Heart right ventricle (tissue), 16 donors: ENCODE measurements around the gene UBE2QL1. TPM values are rescaled to one million over a fixed set of nuclear protein-coding genes. Genes with fewer than 3 reads are reported as not detected.

Source experiments
- ATAC-seq, 8 donors: fragments of 200-7000 bp; cut with Tn5 transposase; one replicate each; pipeline ENCODE4 v1.9.1; 2020; ENCODE audit warnings: mild to moderate bottlenecking in 8 of 8, moderate library complexity in 8 of 8, moderate number of reproducible peaks in 1 of 8
- DNase-seq, 2 donors: peaks; one replicate each; pipeline ENCODE4 v3.0.0-alpha.2; 2020
- H3K27ac ChIP-seq, 10 donors: fragments of 200-600 bp; sonication (generic) in 2 of 10; one replicate each; pipeline versions ENCODE4 v1.5.0 to v1.8.0; 2020 to 2022; ENCODE audit warnings: mild to moderate bottlenecking in 3 of 10
- H3K27me3 ChIP-seq, 7 donors: fragments of 200-600 bp; one replicate each; pipeline ENCODE4 v1.8.0; 2021 to 2022; ENCODE audit warnings: mild to moderate bottlenecking in 2 of 7
- H3K36me3 ChIP-seq, 9 donors: fragments of 200-600 bp; sonication (generic) in 1 of 9; one replicate each; pipeline versions ENCODE4 v1.5.0 to v1.8.0; 2020 to 2022; ENCODE audit warnings: mild to moderate bottlenecking in 2 of 9
- H3K4me1 ChIP-seq, 9 donors: fragments of 200-600 bp; sonication (generic) in 1 of 9; one replicate each; pipeline versions ENCODE4 v1.5.0 to v1.8.0; 2020 to 2022; ENCODE audit warnings: mild to moderate bottlenecking in 4 of 9
- H3K4me3 ChIP-seq, 10 donors: fragments of 200-600 bp; sonication (generic) in 2 of 10; one replicate each; pipeline versions ENCODE4 v1.5.0 to v1.8.0; 2020 to 2022; ENCODE audit warnings: mild to moderate bottlenecking in 7 of 10, moderate library complexity in 2 of 10
- H3K9me3 ChIP-seq, 11 donors: fragments of 200-600 bp in 10 of 11; sonication (generic) in 2 of 11; one replicate each; pipeline versions ENCODE4 v1.5.0 to v1.8.0; 2013 to 2022; ENCODE audit warnings: mild to moderate bottlenecking in 2 of 11, control low read depth in 1 of 11, moderate library complexity in 1 of 11
- WGBS, 2 donors: extraction: QIAGEN DNeasy Blood & Tissue Kit; methylation state at CpG; one replicate each; pipeline ENCODE4 v1.1.7; 2013; ENCODE audit warnings: inconsistent platforms in 1 of 2; 5-methylcytosine and 5-hydroxymethylcytosine counted together
- intact Hi-C, 10 donors: fragments of 100-400 bp; cut with DNase I; formaldehyde crosslinking; loops; one replicate each; pipeline versions ENCODE4 v1.11.1 to v1.14.2; 2022
- polyA plus RNA-seq, 2 donors: library from polyadenylated mRNA; stranded (reverse); fragments of 200-250 nt; gene quantifications; one replicate each; pipeline ENCODE4 v1.2.3, GENCODE V29; 2013
- total RNA-seq, 10 donors: library from RNA; stranded (reverse); fragmentation: NEBNext Ultra II Directional in 3 of 10; extraction: Animal tissue kit (Norgen Biotek cat#: 25700) in 3 of 10; gene quantifications; one replicate each; pipeline versions ENCODE4 v1.2.1 to v1.2.4, GENCODE V29; 2021 to 2023
- TF ChIP-seq, protein P1 (sequence below), 9 donors: fragments of 200-600 bp; sonication (generic) in 2 of 9; IDR thresholded peaks; one replicate each; pipeline versions ENCODE4 v1.5.0 to v1.8.0; 2021 to 2022; ENCODE audit warnings: antibody characterized with exemption in 9 of 9, mild to moderate bottlenecking in 5 of 9, moderate library complexity in 1 of 9
- donor health status: Arrhythmogenic right ventricular cardiomyopathy.
- donor health status: ischemic (EF 13 %, LVEDD 7.1; RV severe dilation, severe dysfunction).
- donor health status: healthy with polysubstance abuse.
- donor health status: DM: no; HTN: yes; CAD: no.
- donor health status: DM: no; HTN: no; CAD: no.
- donor health status: ischemic (EF 25% LVEDD 6.9; RV normal size, moderate dysfunction).
- donor health status: ischemic (EF 25% LVEDD 5.7; RV mildly dilated, moderate dysfunction).
- donor health status: healthy.
- donor health status: DM: yes; HTN: yes; CAD: no.
- donor health status: Ischemic cardiomyopathy.
- donor health status: ischemic (EF 35%, LVEDD 5.7; RV mildly dilated, moderate dysfunction).
- donor health status: nonischemic (EF 11% LVEDD 7.7; RV severe dilation, severe dysfunction).
- donor health status: DM: yes; HTN: yes; CAD: no.
- donor health status: PGD.
- donor health status: ischemic (EF 29% LVEDD 5.4; RV normal size, mild dysfunction).
- donor health status: nonischemic (EF 23%, LVEDD 6.1; RV moderate dilation, normal function).

UBE2QL1 gene
- total and polyA plus RNA-seq, 12 donors = 8.9 to 26.3 (median 18.1) TPM

DNA sequence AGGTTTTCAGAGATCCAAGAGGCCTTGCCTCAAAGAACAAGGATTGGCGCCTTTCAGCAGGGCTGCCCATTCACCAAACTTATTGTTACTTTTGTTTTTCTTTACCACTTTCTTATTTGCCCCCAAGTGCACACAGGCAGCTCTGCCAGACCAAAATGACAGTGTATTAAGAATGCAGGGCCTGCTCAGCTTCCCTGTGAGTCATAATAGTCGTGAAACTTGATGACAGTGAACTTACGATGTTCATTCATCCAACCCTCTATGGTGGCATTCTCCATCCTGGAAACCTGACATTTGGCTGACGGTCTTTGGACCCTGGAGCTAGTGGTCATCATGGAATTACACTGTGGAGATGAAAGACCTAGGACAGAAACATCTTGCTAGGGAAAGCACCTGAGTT is 44.3 kb downstream of the UBE2QL1 start:
- H3K27me3 ChIP-seq = peaks cover 0 to 3% (median 0%) of the 10 kb centered on the region in 7 donors
- no peak overlapping the region for H3K27ac ChIP-seq
- peaks cover 0 to 38% (median 7%) of the 10 kb centered on the region in 9 donors for H3K4me1 ChIP-seq
- DNase-seq (no peak), ATAC-seq (no peak)
- H3K4me3 ChIP-seq = no peak overlapping the region
- TF ChIP-seq, protein P1, sequence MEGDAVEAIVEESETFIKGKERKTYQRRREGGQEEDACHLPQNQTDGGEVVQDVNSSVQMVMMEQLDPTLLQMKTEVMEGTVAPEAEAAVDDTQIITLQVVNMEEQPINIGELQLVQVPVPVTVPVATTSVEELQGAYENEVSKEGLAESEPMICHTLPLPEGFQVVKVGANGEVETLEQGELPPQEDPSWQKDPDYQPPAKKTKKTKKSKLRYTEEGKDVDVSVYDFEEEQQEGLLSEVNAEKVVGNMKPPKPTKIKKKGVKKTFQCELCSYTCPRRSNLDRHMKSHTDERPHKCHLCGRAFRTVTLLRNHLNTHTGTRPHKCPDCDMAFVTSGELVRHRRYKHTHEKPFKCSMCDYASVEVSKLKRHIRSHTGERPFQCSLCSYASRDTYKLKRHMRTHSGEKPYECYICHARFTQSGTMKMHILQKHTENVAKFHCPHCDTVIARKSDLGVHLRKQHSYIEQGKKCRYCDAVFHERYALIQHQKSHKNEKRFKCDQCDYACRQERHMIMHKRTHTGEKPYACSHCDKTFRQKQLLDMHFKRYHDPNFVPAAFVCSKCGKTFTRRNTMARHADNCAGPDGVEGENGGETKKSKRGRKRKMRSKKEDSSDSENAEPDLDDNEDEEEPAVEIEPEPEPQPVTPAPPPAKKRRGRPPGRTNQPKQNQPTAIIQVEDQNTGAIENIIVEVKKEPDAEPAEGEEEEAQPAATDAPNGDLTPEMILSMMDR (IDR thresholded peaks at IDR 0.05) = no peak
- H3K9me3 ChIP-seq = no peaks in the 10 kb centered on the region
- WGBS, 2 donors = 82% methylated on average over 4 of the region's 4 CpGs
- peaks cover 0 to 17% (median 0%) of the 10 kb centered on the region in 9 donors for H3K36me3 ChIP-seq
- intact Hi-C loops = no loop called here

DNA sequence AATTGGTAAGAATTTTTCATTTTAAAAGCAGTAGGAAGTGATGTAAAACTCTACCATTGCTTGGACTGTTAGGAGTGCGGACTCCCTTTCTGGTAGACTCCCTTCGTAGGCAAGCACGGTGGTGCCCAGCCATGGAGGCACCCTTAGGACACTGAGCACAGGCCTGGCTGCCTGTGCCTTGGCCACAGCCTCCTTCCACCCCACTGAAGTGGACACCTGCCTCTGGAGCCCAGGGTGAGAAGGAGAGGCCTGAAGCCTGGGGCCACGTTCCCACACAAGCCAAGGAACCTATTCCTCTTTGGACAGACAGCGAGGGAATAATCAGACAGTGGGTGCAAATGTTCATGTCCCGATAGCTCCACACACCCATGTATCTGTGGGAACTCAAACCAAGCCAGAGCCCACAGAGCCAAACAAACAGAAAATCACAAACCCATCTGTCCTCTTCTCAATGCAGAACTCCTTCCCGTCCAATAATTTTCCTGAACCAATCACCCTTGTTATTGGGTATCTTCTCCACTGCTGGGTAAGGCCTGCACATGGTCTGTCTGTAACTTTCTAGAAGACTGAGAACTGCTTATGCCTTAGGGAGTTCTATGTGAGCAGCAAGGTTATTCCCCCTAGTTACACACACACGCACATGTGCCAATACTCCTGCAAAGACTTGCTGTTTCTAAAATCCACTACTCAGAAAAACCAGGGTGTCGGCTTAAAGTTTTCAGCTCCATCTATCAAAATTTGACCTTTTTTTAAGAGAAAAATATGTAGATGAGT is 45.2 kb downstream of the UBE2QL1 start:
- no peaks in the 10 kb centered on the region for H3K9me3 ChIP-seq
- no peak overlapping the region for H3K4me3 ChIP-seq
- DNase-seq (no peak), ATAC-seq (no peak)
- H3K4me1 ChIP-seq = peaks cover 0 to 32% (median 4%) of the 10 kb centered on the region in 9 donors
- H3K27me3 ChIP-seq = peaks cover 0 to 3% (median 0%) of the 10 kb centered on the region in 7 donors
- peaks cover 0 to 17% (median 0%) of the 10 kb centered on the region in 9 donors for H3K36me3 ChIP-seq
- TF ChIP-seq, protein P1 (IDR thresholded peaks at IDR 0.05) = no peak
- H3K27ac ChIP-seq = no peak overlapping the region
- intact Hi-C loops = no loop called here
- WGBS, 2 donors = 89 to 93% methylated on average over 9 of the region's 9 CpGs

DNA sequence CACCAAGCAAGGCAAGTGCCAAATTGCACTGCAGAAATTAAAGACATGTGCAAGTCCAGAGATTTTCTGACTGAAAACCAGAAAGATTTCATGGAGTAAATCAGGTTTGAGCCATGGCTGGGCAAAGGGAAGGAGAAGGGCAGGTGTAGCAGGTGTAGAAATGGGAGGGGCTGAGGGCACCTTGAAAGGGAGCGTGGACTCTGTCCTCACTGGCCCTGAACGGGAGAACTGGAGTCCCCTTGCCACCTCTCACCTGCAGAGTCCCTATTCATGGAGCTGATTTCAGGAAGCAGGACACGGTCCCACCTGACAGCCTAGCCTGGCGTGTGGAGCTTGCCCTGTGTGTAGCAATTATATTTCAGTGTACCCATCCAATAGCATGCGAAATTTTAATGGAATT is 46.3 kb downstream of the UBE2QL1 start:
- DNase-seq (no peak), ATAC-seq (no peak)
- peaks cover 0 to 17% (median 0%) of the 10 kb centered on the region in 9 donors for H3K36me3 ChIP-seq
- H3K4me1 ChIP-seq = peaks cover 0 to 32% (median 4%) of the 10 kb centered on the region in 9 donors
- 73 to 82% methylated on average over 5 of the region's 5 CpGs for WGBS, 2 donors
- no peak overlapping the region for H3K4me3 ChIP-seq
- intact Hi-C loops = no loop called here
- H3K27ac ChIP-seq = no peak overlapping the region
- no peaks in the 10 kb centered on the region for H3K9me3 ChIP-seq
- TF ChIP-seq, protein P1 (IDR thresholded peaks at IDR 0.05) = no peak
- H3K27me3 ChIP-seq = peaks cover 0 to 3% (median 0%) of the 10 kb centered on the region in 7 donors

- Histone ChIP-seq H3K9me3 (no peaks in the 10 kb centered on the region), H3K27me3 (peaks cover 0 to 3% (median 0%) of the 10 kb centered on the region in 7 donors), H3K36me3 (peaks cover 0 to 17% (median 0%) of the 10 kb centered on the region in 9 donors), H3K27ac (no peak overlapping the region), H3K4me3 (no peak overlapping the region), H3K4me1 (peaks cover 0 to 26% (median 3%) of the 10 kb centered on the region in 9 donors)
- 67 to 69% methylated on average over 8 of the region's 8 CpGs for WGBS, 2 donors
- ATAC-seq (peak in 2 of 8 donors; percentile 14 to 27), DNase-seq (no peak)
- TF ChIP-seq, protein P1 (IDR thresholded peaks at IDR 0.05) = no peak
- intact Hi-C loops = no loop called here
Measured at GRCh38 chr5:6495433-6496206, 47.0 kb downstream of the UBE2QL1 start.
